ENCODE data around the gene SIGLECL1.

SIGLECL1 gene

GRCh38 chr19:51257471-51257870, 6.6 kb downstream of the SIGLECL1 start:
- Histone ChIP-seq H3K36me3 (no peaks in the 10 kb centered on the region), H3K4me1 (peaks cover 31 to 44% (median 35%) of the 10 kb centered on the region in 10 experiments), H3K4me2 (peak overlapping the region; percentile 72 to 91 (median 80)), H3K27ac (peak overlapping the region in 10 of 11 experiments; percentile 30 to 83 (median 68); a peak in 19 of 22 replicates), H3K4me3 (no peak overlapping the region), H3K27me3 (no peaks in the 10 kb centered on the region), H3K9ac (peak overlapping the region in 3 of 11 experiments; percentile 29 to 62 (median 43); a peak in 4 of 22 replicates), H4K20me1 (no peaks in the 10 kb centered on the region), H3K9me3 (replicated peaks in 1 of 11) (peaks cover 0 to 8% (median 7%) of the 10 kb centered on the region in 11 experiments; a peak in 8 of 22 replicates)
- no peak for TF ChIP-seq Cebpa-rat (IDR thresholded peaks at IDR 0.05)

- H3K9ac ChIP-seq, result peak overlapping the region in 10 of 11 experiments; percentile 14 to 65 (median 46); a peak in 17 of 22 replicates
- TF ChIP-seq Cebpa-rat (IDR thresholded peaks at IDR 0.05), result no peak
- no peaks in the 10 kb centered on the region for H3K27me3 ChIP-seq
Measured at GRCh38 chr19:51258165-51259160, 7.6 kb downstream of the SIGLECL1 start.

GRCh38 chr19:51259348-51260245, 8.7 kb downstream of the SIGLECL1 start:
- no peaks in the 10 kb centered on the region for H3K27me3 ChIP-seq
- H3K4me2 ChIP-seq, result peak overlapping the region; percentile 72 to 91 (median 80); a peak in 21 of 22 replicates
- no peaks in the 10 kb centered on the region for H3K36me3 ChIP-seq
- H3K9me3 ChIP-seq (replicated peaks in 1 of 11), result peaks cover 0 to 8% (median 7%) of the 10 kb centered on the region in 11 experiments; a peak in 8 of 22 replicates
- H3K27ac ChIP-seq, result peak overlapping the region in 9 of 11 experiments; percentile 56 to 83 (median 71); a peak in 12 of 22 replicates
- H3K4me1 ChIP-seq, result peaks cover 30 to 47% (median 43%) of the 10 kb centered on the region in 10 experiments
- H3K4me3 ChIP-seq, result no peak overlapping the region
- no peak for TF ChIP-seq Cebpa-rat (IDR thresholded peaks at IDR 0.05)
- peak overlapping the region in 2 of 11 experiments; percentile 43 to 45; a peak in 4 of 22 replicates for H3K9ac ChIP-seq
- no peaks in the 10 kb centered on the region for H4K20me1 ChIP-seq

More at GRCh38 chr19:51258165-51259160, 7.6 kb downstream of the SIGLECL1 start:
- H3K4me3 ChIP-seq, result peak overlapping the region in 1 of 10 experiments; percentile 33; a peak in 3 of 20 replicates
- peak overlapping the region; percentile 72 to 91 (median 80) for H3K4me2 ChIP-seq
- peak overlapping the region; percentile 13 to 83 (median 68); a peak in 20 of 22 replicates for H3K27ac ChIP-seq
- H3K36me3 ChIP-seq, result no peaks in the 10 kb centered on the region
- H3K4me1 ChIP-seq, result peaks cover 30 to 37% (median 35%) of the 10 kb centered on the region in 10 experiments
- no peaks in the 10 kb centered on the region for H4K20me1 ChIP-seq
- H3K9me3 ChIP-seq (replicated peaks in 1 of 11), result peaks cover 0 to 8% (median 7%) of the 10 kb centered on the region in 11 experiments; a peak in 8 of 22 replicates

DNA sequence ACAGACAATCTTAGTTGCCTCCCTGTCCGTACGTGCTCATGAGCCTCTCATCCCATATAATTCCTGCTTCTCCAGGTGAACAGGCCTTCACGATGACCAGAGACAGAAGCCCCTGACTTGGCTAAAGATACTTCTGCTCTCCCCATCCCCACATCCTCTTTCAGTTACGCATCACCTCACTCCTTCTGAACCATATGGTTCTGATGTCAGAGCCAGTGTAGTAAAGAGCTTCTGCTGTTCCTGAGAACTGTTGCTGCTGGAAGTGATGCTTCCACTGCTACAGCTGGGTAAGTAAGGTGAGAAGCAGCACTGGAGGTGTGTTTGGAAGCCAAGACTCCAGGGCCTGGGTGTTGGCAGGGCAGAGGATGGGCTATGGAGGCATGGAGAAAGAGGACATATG, 12.9 kb downstream of the SIGLECL1 start:
- no peak overlapping the region for H3K27ac ChIP-seq
- TF ChIP-seq Cebpa-rat (IDR thresholded peaks at IDR 0.05), result no peak

GRCh38 chr19:51271067-51271466, 20.2 kb downstream of the SIGLECL1 start:
- Histone ChIP-seq H3K4me1 (peaks cover 7 to 41% (median 15%) of the 10 kb centered on the region in 10 experiments; a peak in 19 of 20 replicates), H4K20me1 (no peaks in the 10 kb centered on the region), H3K4me2 (peak overlapping the region in 4 of 11 experiments; percentile 65 to 77 (median 74); a peak in 5 of 22 replicates), H3K9me3 (replicated peaks in 1 of 11) (no peaks in the 10 kb centered on the region), H3K27me3 (no peaks in the 10 kb centered on the region), H3K27ac (no peak overlapping the region; a peak in 1 of 22 replicates), H3K9ac (no peak overlapping the region), H3K4me3 (no peak overlapping the region), H3K36me3 (no peaks in the 10 kb centered on the region)
- no peak for TF ChIP-seq Cebpa-rat (IDR thresholded peaks at IDR 0.05)

More for the DNA sequence above, 12.9 kb downstream of the SIGLECL1 start:
- Histone ChIP-seq H3K27me3 (no peaks in the 10 kb centered on the region), H3K4me1 (peaks cover 15 to 31% (median 25%) of the 10 kb centered on the region in 10 experiments), H3K9ac (no peak overlapping the region), H4K20me1 (no peaks in the 10 kb centered on the region), H3K9me3 (replicated peaks in 1 of 11) (peaks cover 0 to 8% (median 7%) of the 10 kb centered on the region in 11 experiments; a peak in 8 of 22 replicates), H3K36me3 (no peaks in the 10 kb centered on the region), H3K4me3 (no peak overlapping the region), H3K4me2 (peak overlapping the region; percentile 4 to 64 (median 39); a peak in 20 of 22 replicates)

- Histone ChIP-seq H3K4me1 (peaks cover 7 to 41% (median 15%) of the 10 kb centered on the region in 10 experiments; a peak in 19 of 20 replicates), H4K20me1 (no peaks in the 10 kb centered on the region), H3K4me3 (no peak overlapping the region), H3K9ac (0 out of 22 replicates have a peak overlapping the region, but pooled peaks of 2 of the 11 experiments have one; percentile 0 to 4), H3K9me3 (replicated peaks in 1 of 11) (no peaks in the 10 kb centered on the region), H3K4me2 (peak overlapping the region in 10 of 11 experiments; percentile 8 to 77 (median 65); a peak in 17 of 22 replicates), H3K27ac (peak overlapping the region in 7 of 11 experiments; percentile 3 to 56 (median 39); a peak in 12 of 22 replicates), H3K36me3 (no peaks in the 10 kb centered on the region), H3K27me3 (no peaks in the 10 kb centered on the region)
- TF ChIP-seq Cebpa-rat (IDR thresholded peaks at IDR 0.05), result no peak
Measured at GRCh38 chr19:51272183-51272810, 21.4 kb downstream of the SIGLECL1 start.

GRCh38 chr19:51274049-51274770, 23.3 kb downstream of the SIGLECL1 start:
- H3K27me3 ChIP-seq, result no peaks in the 10 kb centered on the region
- H3K9me3 ChIP-seq (replicated peaks in 1 of 11), result peaks cover 0 to 3% (median 0%) of the 10 kb centered on the region in 11 experiments; a peak in 1 of 22 replicates
- H3K36me3 ChIP-seq, result no peaks in the 10 kb centered on the region
- H3K9ac ChIP-seq, result no peak overlapping the region
- peaks cover 7 to 41% (median 20%) of the 10 kb centered on the region in 10 experiments for H3K4me1 ChIP-seq
- H3K27ac ChIP-seq, result no peak overlapping the region
- H4K20me1 ChIP-seq, result no peaks in the 10 kb centered on the region
- TF ChIP-seq Cebpa-rat (IDR thresholded peaks at IDR 0.05), result no peak
- H3K4me2 ChIP-seq, result 0 out of 22 replicates have a peak overlapping the region, but pooled peaks of 1 of the 11 experiments have one; percentile 65
- no peak overlapping the region for H3K4me3 ChIP-seq

All from BLaER1 treated with 17β-estradiol and CSF1 and Interleukin-3, amounts not matched to agents 10 nM and 100 nM (cell line).